GM21723 (cell line): ENCODE results near the gene AXDND1.
"Not testable (repeated sequence)": the region's sequence is repeated elsewhere in the genome, so short reads cannot be mapped to it uniquely, and the experiment has no call there.

ENCODE experiments used
- ATAC-seq: cut with Tn5 transposase; IDR thresholded peaks from one replicate; pipeline ENCODE4 v1.9.1; 2021; ENCODE audit warnings: mild to moderate bottlenecking, moderate library complexity; ENCODE audit not compliant: unreplicated experiment

The AXDND1 gene

GRCh38 chr1:179365342-179366092, at the start of gene AXDND1:
Gene AXDND1 (plus strand): TSS chr1:179365971. CDS start chr1:179366510, 539 bp downstream.
- peak; percentile 98 for ATAC-seq

DNA sequence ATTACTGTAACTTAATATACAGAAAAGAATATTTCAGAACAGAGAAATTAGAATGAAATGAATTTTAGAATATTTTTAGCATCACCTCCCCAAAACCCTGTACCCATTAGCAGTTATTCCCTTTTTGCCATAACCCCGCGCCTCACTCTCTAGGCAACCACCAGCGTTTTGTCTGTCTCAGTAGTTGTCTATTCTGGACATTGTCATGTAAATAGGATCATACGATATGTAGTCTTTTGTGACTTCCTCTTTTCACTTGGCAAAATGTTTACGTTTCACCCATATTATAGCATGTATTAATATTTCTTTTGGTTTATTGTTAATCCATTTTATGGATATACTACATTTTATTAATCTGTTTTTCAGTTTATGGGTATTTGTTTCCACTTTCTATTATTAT, 47.3 kb upstream of the AXDND1 start:
- ATAC-seq = no peak

- ATAC-seq = no peak
These were observed 44.1 kb upstream of the AXDND1 start for GRCh38 chr1:179321533-179322216.

DNA sequence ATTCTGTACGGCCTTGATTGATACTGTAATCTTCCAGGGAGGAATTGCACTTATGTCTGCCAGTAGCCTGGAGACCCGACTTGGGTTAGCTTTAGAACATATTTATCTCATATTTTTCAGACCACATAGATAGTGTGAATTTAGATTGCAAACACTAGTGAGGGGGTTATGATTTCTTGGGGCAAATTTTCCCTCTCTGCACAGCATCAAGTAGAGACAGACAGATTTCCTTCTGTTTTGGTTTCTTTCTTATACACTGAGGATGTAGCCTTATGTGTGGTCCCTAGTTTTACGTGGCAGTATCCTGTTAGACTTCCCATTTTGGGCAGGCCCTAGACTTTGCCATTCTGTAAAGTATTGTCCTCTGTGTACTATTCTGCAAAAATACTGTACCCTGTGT, 43.2 kb upstream of the AXDND1 start:
- ATAC-seq = no peak

GRCh38 chr1:179323436-179323835, 42.3 kb upstream of the AXDND1 start:
- ATAC-seq = no peak

- no peak for ATAC-seq
These were observed 39.9 kb upstream of the AXDND1 start for GRCh38 chr1:179325836-179326235.

DNA sequence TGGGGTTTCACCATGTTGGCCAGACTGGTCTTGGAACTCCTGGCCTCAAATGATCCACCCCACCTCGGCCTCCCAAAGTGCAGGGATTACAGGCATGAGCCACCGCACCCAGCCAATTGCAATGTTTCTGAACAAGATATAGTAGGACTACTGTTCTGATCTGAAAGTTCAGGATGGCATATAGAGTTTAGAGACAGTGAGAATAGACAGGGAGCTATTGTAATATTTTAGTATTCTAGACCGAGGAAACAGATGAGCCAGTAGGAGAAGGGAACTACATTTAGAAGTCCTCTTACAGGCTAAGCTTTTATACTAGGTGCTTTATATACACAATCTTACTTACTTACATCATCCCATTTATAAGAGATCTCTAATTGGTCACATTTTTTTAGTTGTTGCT, 39.0 kb upstream of the AXDND1 start:
- ATAC-seq = no peak

DNA sequence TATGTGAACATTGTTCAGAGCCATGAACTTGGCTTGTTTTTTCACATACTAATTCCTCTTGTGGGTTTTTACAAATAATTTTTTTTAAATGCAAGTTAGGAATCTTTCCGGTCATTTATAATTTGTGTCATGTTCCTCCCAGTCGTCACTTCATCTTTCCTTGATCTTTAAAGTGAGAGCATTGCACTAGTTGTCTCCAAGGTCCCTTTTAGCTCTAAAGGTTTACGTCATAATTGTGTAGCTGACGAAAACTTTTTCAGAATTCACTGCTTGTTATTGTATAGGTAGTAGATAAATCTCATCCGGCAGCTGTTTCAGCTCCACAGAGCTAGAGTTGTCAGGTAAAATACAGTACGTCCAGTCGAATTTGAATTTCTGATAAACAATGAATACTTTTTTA, 38.6 kb upstream of the AXDND1 start:
- no peak for ATAC-seq

- no peak for ATAC-seq
These were observed 38.1 kb upstream of the AXDND1 start for GRCh38 chr1:179327679-179328078.

DNA sequence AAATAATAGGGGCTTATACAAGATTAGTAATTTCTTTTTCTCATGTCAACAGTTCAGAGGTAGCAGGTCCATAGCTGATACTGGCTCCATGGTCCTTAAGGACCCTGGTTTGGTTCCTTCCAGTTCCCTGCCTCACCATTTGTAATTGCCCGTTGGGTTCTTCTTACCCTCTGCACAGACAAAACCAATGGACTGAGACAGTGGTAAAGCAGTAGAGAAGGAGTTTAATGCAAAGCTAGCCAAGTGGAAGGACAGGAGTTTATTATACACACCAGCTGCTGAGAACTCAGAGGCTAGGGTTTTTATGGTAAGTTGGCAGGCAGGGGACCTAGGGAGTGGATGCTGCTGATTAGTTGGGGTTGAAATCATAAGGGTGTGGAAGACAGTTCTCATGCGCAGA, 35.9 kb upstream of the AXDND1 start:
- ATAC-seq = no peak

DNA sequence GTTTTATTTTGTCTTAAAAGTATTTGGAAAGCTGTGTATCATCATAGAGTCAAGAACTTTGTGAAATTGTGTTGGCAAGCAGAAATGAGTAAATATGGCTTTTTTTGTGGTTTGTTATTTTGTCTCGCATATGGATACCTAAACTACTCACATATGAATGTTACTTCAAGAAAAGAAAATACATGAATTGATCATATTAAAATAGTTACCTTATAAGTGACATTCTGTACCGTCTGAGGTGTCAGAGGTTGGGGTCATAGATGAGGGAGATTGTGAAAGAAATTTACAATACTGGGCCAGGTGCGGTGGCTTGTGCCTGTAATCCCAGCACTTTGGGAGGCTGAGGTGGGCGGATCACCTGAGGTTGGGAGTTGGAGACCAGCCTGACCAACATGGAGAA, 31.3 kb upstream of the AXDND1 start:
- ATAC-seq = no peak

- no peak for ATAC-seq
These were observed 28.5 kb upstream of the AXDND1 start for GRCh38 chr1:179337288-179337687.

DNA sequence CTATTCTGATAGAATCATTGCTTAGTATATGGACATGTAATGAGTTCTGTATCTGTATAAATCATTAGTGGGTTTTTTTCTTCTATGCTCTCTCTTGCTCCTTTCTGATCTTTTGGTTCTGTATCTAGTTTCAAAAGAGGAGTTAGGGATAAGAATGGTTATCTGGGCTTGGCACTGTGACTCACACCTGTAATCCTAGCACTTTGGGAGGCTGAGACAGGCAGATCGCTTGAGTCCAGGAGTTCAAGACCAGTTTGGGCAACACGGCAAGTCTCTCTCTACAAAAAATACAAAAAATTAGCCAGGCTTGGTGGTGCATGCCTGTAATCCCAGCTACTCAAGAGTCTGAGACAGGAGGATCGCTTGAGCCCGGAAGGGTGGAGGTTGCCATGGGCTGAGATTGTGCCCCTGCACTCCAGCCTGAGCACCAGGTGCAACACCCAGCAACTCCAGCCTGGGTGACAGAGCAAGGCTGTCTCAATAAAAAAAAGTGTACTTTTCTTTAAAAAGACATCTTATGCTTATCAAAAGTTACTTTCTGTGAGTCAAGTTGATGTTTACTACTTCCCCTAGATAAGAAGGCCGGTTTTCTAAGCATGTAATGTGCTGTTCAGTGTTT, 27.7 kb upstream of the AXDND1 start:
- ATAC-seq = no peak

DNA sequence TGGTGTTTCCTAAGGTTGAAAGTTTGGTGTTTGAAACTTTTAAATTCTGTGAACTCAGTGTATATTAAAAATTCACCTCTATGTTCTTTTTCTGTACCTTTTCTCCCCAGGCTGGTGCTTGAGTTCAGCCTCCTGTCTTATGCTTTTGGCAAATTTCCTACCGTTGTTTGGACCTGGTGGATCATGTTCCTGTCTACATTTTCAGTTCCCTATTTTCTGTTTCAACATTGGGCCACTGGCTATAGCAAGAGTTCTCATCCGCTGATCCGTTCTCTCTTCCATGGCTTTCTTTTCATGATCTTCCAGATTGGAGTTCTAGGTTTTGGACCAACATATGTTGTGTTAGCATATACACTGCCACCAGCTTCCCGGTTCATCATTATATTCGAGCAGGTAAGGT, 24.9 kb upstream of the AXDND1 start:
- ATAC-seq = no peak

DNA sequence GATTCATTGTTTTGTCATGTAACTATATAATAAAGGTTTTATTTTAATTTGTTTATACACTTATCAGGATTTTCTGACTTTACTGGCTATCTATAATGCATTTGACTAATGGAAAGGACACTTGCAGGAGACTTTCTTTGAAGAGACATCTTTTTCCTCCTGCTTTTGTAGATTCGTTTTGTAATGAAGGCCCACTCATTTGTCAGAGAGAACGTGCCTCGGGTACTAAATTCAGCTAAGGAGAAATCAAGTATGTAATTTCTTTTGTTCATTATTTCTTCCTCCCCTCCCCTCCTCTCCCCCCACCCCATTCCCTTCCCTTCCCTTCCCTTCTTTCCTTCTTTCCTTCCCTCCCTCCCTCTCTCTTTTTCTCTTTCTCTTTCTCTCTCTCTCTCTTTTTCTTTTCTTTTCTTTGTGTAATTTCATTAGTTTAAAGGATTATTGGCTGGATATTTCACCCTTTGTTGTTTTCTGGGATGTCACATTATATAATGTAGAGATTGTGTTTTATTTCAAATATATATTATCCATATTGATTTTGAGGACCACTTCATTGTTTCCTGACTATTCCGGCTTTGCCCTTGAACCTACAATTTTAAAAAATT, 23.7 kb upstream of the AXDND1 start:
- no peak for ATAC-seq

DNA sequence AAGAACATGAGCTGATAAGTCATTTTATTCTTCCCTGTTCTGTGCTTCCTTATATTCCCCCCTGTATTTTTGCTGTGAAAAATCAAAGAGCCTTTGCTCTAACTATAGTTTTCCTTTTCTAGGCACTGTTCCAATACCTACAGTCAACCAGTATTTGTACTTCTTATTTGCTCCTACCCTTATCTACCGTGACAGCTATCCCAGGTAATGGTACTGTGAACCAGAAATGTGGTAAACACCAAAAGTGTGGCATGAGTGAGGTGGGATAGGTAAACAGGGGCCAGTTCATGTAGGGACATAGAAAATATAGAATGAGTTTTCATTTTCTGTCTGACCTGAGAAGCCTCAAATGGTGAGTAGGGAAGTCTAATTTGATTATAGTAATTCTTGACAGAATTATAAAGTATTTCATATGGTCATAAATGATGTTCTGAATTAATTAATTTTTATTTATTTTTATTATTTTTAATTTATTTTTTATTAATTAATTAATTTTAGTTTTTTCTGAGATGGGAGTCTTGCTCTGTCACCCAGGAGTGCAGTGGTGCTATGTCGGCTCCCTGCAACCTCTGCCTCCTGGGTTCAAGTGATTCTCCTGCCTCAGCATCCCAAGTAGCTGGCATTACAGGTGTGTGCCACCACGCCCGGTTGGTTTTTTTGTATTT, 22.9 kb upstream of the AXDND1 start:
- ATAC-seq = no peak

DNA sequence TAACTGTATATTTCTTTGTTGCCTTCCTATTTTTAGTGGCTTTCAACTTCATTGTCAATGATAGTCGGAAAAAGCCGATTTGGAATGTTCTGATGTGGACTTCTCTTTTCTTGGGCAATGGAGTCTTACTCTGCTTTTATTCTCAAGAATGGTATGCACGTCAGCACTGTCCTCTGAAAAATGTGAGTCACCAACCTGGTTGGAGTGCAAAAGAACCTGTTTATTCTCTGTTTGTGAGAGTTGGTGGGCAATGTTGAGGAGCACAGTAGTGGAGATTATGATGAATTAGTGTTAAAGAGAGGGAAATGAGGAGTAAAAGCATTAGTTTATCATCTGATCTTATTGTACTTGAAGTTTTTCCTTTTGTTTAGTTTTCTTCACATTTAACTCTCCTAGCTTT, 14.5 kb upstream of the AXDND1 start:
- ATAC-seq = no peak

GRCh38 chr1:179352236-179352635, 13.5 kb upstream of the AXDND1 start:
- no peak for ATAC-seq

GRCh38 chr1:179353546-179353945, 12.2 kb upstream of the AXDND1 start:
- no peak for ATAC-seq

GRCh38 chr1:179361631-179362030, 4.1 kb upstream of the AXDND1 start:
- not testable (repeated sequence) for ATAC-seq
